K562 (cell line): ENCODE data around the gene CCDC152. TPM values are rescaled to one million over a fixed set of nuclear protein-coding genes. Genes with fewer than 3 reads are reported as not detected.

ENCODE experiments used
- ATAC-seq: fragments of 200-7000 bp; cut with Tn5 transposase; 3 replicates; pipeline ENCODE4 v1.9.1; 2020; ENCODE audit warnings: moderate library complexity
- Bru-seq: library from RNA; stranded (reverse); fragments of 400-500 nt; gene quantifications from one replicate; lab custom pipeline; 2021; lab: Mats Ljungman, UMichigan
- BruChase-seq, 2 experiments: library from RNA; stranded (reverse); fragments of 400-500 nt; gene quantifications; one replicate each; lab custom pipeline; 2021; lab: Mats Ljungman, UMichigan
- BruUV-seq: library from RNA; stranded (reverse); fragments of 400-500 nt; replicated peaks from 2 replicates; lab custom pipeline; 2021; lab: Mats Ljungman, UMichigan
- CTCF ChIA-PET: fragments of 300-600 bp; formaldehyde crosslinking; extraction: SDS; loops from one replicate; lab custom pipeline; 2021; ENCODE audit warnings: low intra/inter-chr PET ratio; lab: Yijun Ruan, JAX
- POLR2A ChIA-PET: fragments of 300-600, 350-650 bp; sonication (Branson Sonifier 250); formaldehyde crosslinking; extraction: SDS; loops from one replicate; lab custom pipeline; 2021; ENCODE audit warnings: antibody characterized with exemption, inconsistent platforms; lab: Yijun Ruan, JAX
- DNase-seq, 4 experiments: peaks; one replicate each; pipeline versions ENCODE4 v3.0.0 to v3.0.0-alpha.2; 2011 to 2018; ENCODE audit warnings: low spot score in 3 of 4, mixed read lengths in 3 of 4; ENCODE audit errors: extremely low read depth in 1 of 4
- FAIRE-seq: peaks from 2 replicates; lab custom pipeline; 2011; peaks lifted over from hg19 to GRCh38; lab: Jason Lieb, UNC
- H2AFZ ChIP-seq: 2 replicates; pipeline ENCODE4 v1.6.0; 2011; ENCODE audit warnings: low read depth, low read length, control low read depth, inconsistent platforms
- H3K27ac ChIP-seq: fragments of 200-600 bp; 3 replicates; pipeline ENCODE4 v1.8.0; 2011; ENCODE audit warnings: low read depth, mild to moderate bottlenecking, control low read depth, inconsistent platforms, low read length, moderate library complexity, mixed read lengths; ENCODE audit errors: extremely low read depth
- H3K27me3 ChIP-seq, 2 experiments: fragments of 300-600 bp in 1 of 2; 2 replicates in 1 of 2; 3 replicates in 1 of 2; pipeline versions ENCODE4 v1.6.0 to v1.8.0; 2011; ENCODE audit warnings: inconsistent platforms in 2 of 2, low read length in 2 of 2, mild to moderate bottlenecking in 1 of 2, mixed read lengths in 1 of 2, moderate library complexity in 1 of 2; ENCODE audit not compliant: control insufficient read depth in 2 of 2, insufficient read depth in 2 of 2
- H3K36me3 ChIP-seq: fragments of 300-600 bp; 3 replicates; pipeline ENCODE4 v1.8.0; 2011; ENCODE audit warnings: mild to moderate bottlenecking, low read length, inconsistent platforms; ENCODE audit not compliant: control insufficient read depth, insufficient read depth
- H3K4me1 ChIP-seq, 2 experiments: fragments of 200-600 bp in 1 of 2; replicated peaks in 1 of 2; 2 replicates in 1 of 2; 3 replicates in 1 of 2; pipeline versions ENCODE4 v1.5.1 to v1.8.0; 2011; ENCODE audit warnings: inconsistent platforms in 2 of 2, low read length in 2 of 2, mild to moderate bottlenecking in 1 of 2, mixed read lengths in 1 of 2, moderate library complexity in 1 of 2; ENCODE audit not compliant: control insufficient read depth in 2 of 2, insufficient read depth in 2 of 2
- H3K4me2 ChIP-seq: 2 replicates; pipeline ENCODE4 v1.6.1; 2011; ENCODE audit warnings: low read length, control low read depth, inconsistent platforms, mixed read lengths; ENCODE audit not compliant: insufficient read depth
- H3K4me3 ChIP-seq: fragments of 200-600 bp; sonication (generic), shearing (Covaris generic); 2 replicates; pipeline ENCODE4 v1.5.1; 2016; ENCODE audit warnings: control low read depth, inconsistent platforms
- H3K79me2 ChIP-seq: fragments of 200-600 bp; 3 replicates; pipeline ENCODE4 v1.8.0; 2011; ENCODE audit warnings: low read length, inconsistent platforms; ENCODE audit not compliant: control insufficient read depth, insufficient read depth
- H3K9ac ChIP-seq, 2 experiments: 2 replicates each; pipeline versions ENCODE4 v1.6.0 to v1.6.1; 2011; ENCODE audit warnings: low read depth in 2 of 2, low read length in 2 of 2, control low read depth in 1 of 2, inconsistent platforms in 1 of 2, mild to moderate bottlenecking in 1 of 2, mixed read lengths in 1 of 2; ENCODE audit not compliant: insufficient read depth in 1 of 2
- H3K9me1 ChIP-seq: one replicate; pipeline ENCODE4 v1.6.0; 2011; ENCODE audit warnings: inconsistent platforms, mild to moderate bottlenecking, low read length, moderate library complexity; ENCODE audit not compliant: control insufficient read depth, insufficient read depth
- H3K9me3 ChIP-seq: replicated peaks from 2 replicates; pipeline ENCODE4 v1.5.1; 2011; ENCODE audit warnings: low read depth, low read length, inconsistent platforms; ENCODE audit not compliant: control insufficient read depth, insufficient read depth
- H4K20me1 ChIP-seq: replicated peaks from 2 replicates; pipeline ENCODE4 v1.6.1; 2011; ENCODE audit warnings: low read length, inconsistent platforms, mixed read lengths; ENCODE audit not compliant: control insufficient read depth, insufficient read depth
- C11orf30 ChIP-seq: fragments of 450-650 bp; IDR thresholded peaks from 2 replicates; pipeline ENCODE4 v1.6.1; 2016; ENCODE audit warnings: low read depth, mild to moderate bottlenecking
- DIDO1 ChIP-seq: fragments of 450-650 bp; IDR thresholded peaks from 2 replicates; pipeline ENCODE4 v1.6.1; 2016; ENCODE audit warnings: low read depth, missing biosample characterization, missing genetic modification characterization
- ESRRA ChIP-seq: fragments of 450-650 bp; IDR thresholded peaks from 2 replicates; pipeline ENCODE4 v1.6.1; 2014; ENCODE audit warnings: low read depth, mild to moderate bottlenecking, moderate library complexity, borderline replicate concordance
- HMGN3 ChIP-seq: IDR thresholded peaks from 2 replicates; pipeline ENCODE4 v1.6.1; 2011; ENCODE audit warnings: borderline replicate concordance, low read depth, mild to moderate bottlenecking, mixed read lengths, low read length; ENCODE audit not compliant: insufficient read length; ENCODE audit errors: extremely low read depth
- KDM5B ChIP-seq: fragments of 200-600 bp; sonication (generic); IDR thresholded peaks from 2 replicates; pipeline ENCODE4 v1.6.1; 2012; ENCODE audit warnings: low read depth, mild to moderate bottlenecking, moderate library complexity, low read length, control low read depth, inconsistent platforms; ENCODE audit not compliant: insufficient replicate concordance
- POLR2A ChIP-seq: fragments of 450-650 bp; conservative IDR thresholded peaks from 2 replicates; pipeline ENCODE4 v1.6.1; 2016
- POLR2G ChIP-seq: fragments of 200-400 bp; formaldehyde crosslinking; IDR thresholded peaks from 2 replicates; pipeline ENCODE4 v1.6.1; 2017; ENCODE audit warnings: low read depth, mild to moderate bottlenecking, antibody characterized with exemption, low read length, moderate library complexity
- ZBTB11 ChIP-seq, 3 experiments: fragments of 200-800 bp in 1 of 3; fragments of 250-450 bp in 1 of 3; fragments of 450-650 bp in 1 of 3; sonication (Bioruptor Pico) in 1 of 3; sonication (Bioruptor generic) in 1 of 3; formaldehyde crosslinking in 1 of 3; IDR thresholded peaks; 2 replicates each; pipeline versions ENCODE4 v1.6.1 to v1.8.0; 2016 to 2022; ENCODE audit warnings: mild to moderate bottlenecking in 2 of 3, missing genetic modification characterization in 2 of 3, missing compliant biosample characterization in 1 of 3, moderate library complexity in 1 of 3
- ZNF274 ChIP-seq: IDR thresholded peaks from 2 replicates; pipeline ENCODE4 v1.6.1; 2011; ENCODE audit warnings: low read depth, mild to moderate bottlenecking, low read length, moderate library complexity, borderline replicate concordance
- ZNF695 ChIP-seq: fragments of 450-650 bp; formaldehyde crosslinking; IDR thresholded peaks from 2 replicates; pipeline ENCODE4 v1.4.0; 2020; ENCODE audit warnings: mild to moderate bottlenecking, moderate library complexity
- WGBS: fragments of 100-300 bp; shearing (Covaris generic); methylation state at CpG from one replicate; pipeline ENCODE4 v1.1.6; 2016; ENCODE audit warnings: low coverage, mixed read lengths; ENCODE audit not compliant: insufficient coverage; ENCODE audit errors: missing lambda C conversion rate; 5-methylcytosine and 5-hydroxymethylcytosine counted together
- in situ Hi-C: fragments of 300-500 bp; cut with MboI; formaldehyde crosslinking; loops from 4 replicates; pipeline ENCODE4 v1.15.0; 2018; ENCODE audit warnings: inconsistent platforms, mixed read lengths
- intact Hi-C: fragments of 100-400 bp; cut with micrococcal nuclease; formaldehyde crosslinking; loops from 2 replicates; pipeline ENCODE4 v1.14.2; 2022
- long read RNA-seq, 3 experiments: library from polyadenylated mRNA in 2 of 3; library from RNA in 1 of 3; unstranded in 2 of 3; stranded (forward) in 1 of 3; transcript quantifications; one replicate each; pipeline ENCODE4 v2.0.0, GENCODE V29; 2019 to 2022
- polyA minus RNA-seq, 3 experiments: library from RNA; depleted of rRNA, polyadenylated mRNA; stranded (reverse); fragments of >200 nt; gene quantifications; 2 replicates each; pipeline ENCODE4 v1.2.3, GENCODE V29; 2011
- polyA plus RNA-seq, 8 experiments: library from polyadenylated mRNA; depleted of rRNA in 4 of 8; stranded (reverse) in 5 of 8; unstranded in 3 of 8; fragments of >200 nt; fragmentation: Nextera tagmentation in 2 of 8; fragmentation: Illumina TruSeq in 1 of 8; extraction: Ambion mirVana in 2 of 8; extraction: Trizol in 1 of 8; gene quantifications; 2 replicates each; pipeline versions ENCODE4 v1.2.1 to v1.2.3, GENCODE V29; 2011 to 2014; ENCODE audit warnings: inconsistent platforms in 1 of 8, missing spikeins in 1 of 8
- total RNA-seq, 7 experiments: library from RNA; depleted of rRNA in 6 of 7; stranded (reverse); fragments of >200 nt in 6 of 7; fragmentation: Illumina TruSeq in 2 of 7; extraction: Trizol in 2 of 7; gene quantifications; 2 replicates each; pipeline versions ENCODE4 v1.2.1 to v1.2.3, GENCODE V29; 2011 to 2021; ENCODE audit warnings: low replicate concordance in 1 of 7

Gene CCDC152
- 0.39 and 2.3 TPM in 2 replicates for total RNA-seq (2011; cell fraction: chromatin; rRNA removed; ENCODE audit: low replicate concordance)
- total RNA-seq (2011; cell fraction: nucleolus; rRNA removed) = 0.50 and 0.66 TPM in 2 replicates
- total RNA-seq (2011; cell fraction: nucleoplasm; rRNA removed) = 1.2 and 2.2 TPM in 2 replicates
- total RNA-seq (2014; rRNA removed) (3.0 and 3.6 TPM in 2 replicates), total RNA-seq (2014; rRNA removed; fragmentation: Illumina TruSeq; extraction: Trizol) (7.3 and 7.8 TPM in 2 replicates), total RNA-seq (2015; rRNA removed; fragmentation: Illumina TruSeq; extraction: Trizol) (3.8 and 4.5 TPM in 2 replicates), total RNA-seq (2021) (4.7 and 5.1 TPM in 2 replicates), polyA plus RNA-seq (2011; rRNA removed) (1.3 and 2.5 TPM in 2 replicates), polyA plus RNA-seq (2014; fragmentation: Illumina TruSeq; extraction: Trizol) (5.4 and 6.7 TPM in 2 replicates), polyA plus RNA-seq (2014; fragmentation: Nextera tagmentation; extraction: Ambion mirVana) (10 to 100 TPM; 11.0 to 11.6 TPM), polyA plus RNA-seq (2014; rRNA removed) (3.9 and 4.0 TPM in 2 replicates), polyA minus RNA-seq (2011; rRNA and poly(A)+ RNA removed) (1.0 and 1.4 TPM in 2 replicates), Bru-seq, nascent RNA (percentile 52 among the genes with signal in this experiment), BruChase-seq, experiment 1, labeled RNA remaining after a 2-hour chase (percentile 57 among the genes with signal in this experiment), BruChase-seq, experiment 2, labeled RNA remaining after a 6-hour chase (percentile 58 among the genes with signal in this experiment)
- polyA plus RNA-seq (2011; cell fraction: cytosol; rRNA removed) = 0.44 and 0.48 TPM in 2 replicates
- 0.34 and 0.57 TPM in 2 replicates for polyA plus RNA-seq (2011; cell fraction: nucleus; rRNA removed)
- polyA plus RNA-seq (2012) = 7.2 and 11.7 TPM in 2 replicates
- 0.38 TPM in 1 of 2 replicates, not detected in the other for polyA minus RNA-seq (2011; cell fraction: cytosol; rRNA and poly(A)+ RNA removed)
- polyA minus RNA-seq (2011; cell fraction: nucleus; rRNA and poly(A)+ RNA removed) = 0.67 TPM in 2 replicates
- long read RNA-seq, experiment 1, transcript CCDC152-201 (9 exons, 3,431 nt) = major isoform, 10 of 17 reads
- long read RNA-seq, experiment 1, partial matches to known transcripts = 5 of 17 reads
- long read RNA-seq, experiment 1, other reads (novel, unspliced or antisense) = 2 of 17 reads
- long read RNA-seq, experiment 2, partial matches to known transcripts = 0 of 3 reads
- long read RNA-seq, experiment 2, other reads (novel, unspliced or antisense) = 2 of 3 reads
- long read RNA-seq, experiment 3, partial matches to known transcripts = 3 of 4 reads
- long read RNA-seq, experiment 3, other reads (novel, unspliced or antisense) = 1 of 4 reads

- ChIA-PET POLR2A (interaction anchor here (0.5 kb wide), 1 partner anchor 165 kb away, joined by 3 read pairs; no protein-coding TSS in a partner anchor), CTCF (no interaction called here)
- Histone ChIP-seq H3K9me3 (no peaks in the 10 kb centered on the region), H3K4me3 (peak within 1 kb of the TSS; percentile 48), H3K9me1 (no peaks in the 10 kb centered on the region), H3K36me3 (no peaks in the 10 kb centered on the region), H3K27me3 (no peaks in the 10 kb centered on the region), H3K9ac (peak within 1 kb of the TSS; percentile 36 to 87; a peak in 3 of 4 replicates), H3K27ac (no peak within 1 kb of the TSS; the same call in 2 of the 3 replicates), H3K79me2 (no peaks in the 10 kb centered on the region; the same call in 2 of the 3 replicates), H3K4me1 (peaks cover 4 to 5% of the 10 kb centered on the region in 2 experiments; a peak in 2 of 5 replicates), H4K20me1 (no peaks in the 10 kb centered on the region), H2AFZ (peak within 1 kb of the TSS; percentile 82), H3K4me2 (peak within 1 kb of the TSS; percentile 81)
- BruUV-seq = TSS peak; percentile 81
- ATAC-seq = peak; percentile 96
- no peak for FAIRE-seq
- DNase-seq = peak; percentile 11 to 67 (median 28)
- intact Hi-C loops = loop anchor here (10.0 kb wide), 1 partner anchor 288 kb away; the partner anchor contains the start of gene ANXA2R
- 10% methylated on average over 31 of the region's 35 CpGs for WGBS
- in situ Hi-C loops = loop anchor here (25.0 kb wide), 1 partner anchor 895 kb away; the partner anchor contains the start of gene OXCT1
- no peak for TF ChIP-seq KDM5B
- TF ChIP-seq ZNF274 = no peak
- TF ChIP-seq DIDO1 (tag) = peak; percentile 73; the same call in 1 of the 2 replicates
- no peak for TF ChIP-seq ESRRA
- no peak for TF ChIP-seq HMGN3
- TF ChIP-seq ZNF695 (CRISPR knock-in tag) = no peak
- peak; percentile 49; the same call in 1 of the 2 replicates for TF ChIP-seq C11orf30
- TF ChIP-seq POLR2G = no peak
- TF ChIP-seq ZBTB11 (CRISPR knock-in tag; IDR thresholded peaks at IDR 0.05) = peak in 2 of 3 experiments; percentile 71 to 95; a peak in 4 of 6 replicates
- TF ChIP-seq POLR2A = peak; percentile 45; the same call in 1 of the 2 replicates
These were observed at the start of gene CCDC152 for GRCh38 chr5:42756606-42757601. CCDC152 (plus strand) TSS chr5:42756818; CDS start chr5:42759122, 2,304 bp downstream.
